ENCODE measurements around the gene IMMP1L. TPM values are rescaled to one million over a fixed set of nuclear protein-coding genes. Genes with fewer than 3 reads are reported as not detected.

Gene IMMP1L
- polyA plus RNA-seq, 4 donors: 46.5 to 58.5 (median 52.9) TPM

DNA sequence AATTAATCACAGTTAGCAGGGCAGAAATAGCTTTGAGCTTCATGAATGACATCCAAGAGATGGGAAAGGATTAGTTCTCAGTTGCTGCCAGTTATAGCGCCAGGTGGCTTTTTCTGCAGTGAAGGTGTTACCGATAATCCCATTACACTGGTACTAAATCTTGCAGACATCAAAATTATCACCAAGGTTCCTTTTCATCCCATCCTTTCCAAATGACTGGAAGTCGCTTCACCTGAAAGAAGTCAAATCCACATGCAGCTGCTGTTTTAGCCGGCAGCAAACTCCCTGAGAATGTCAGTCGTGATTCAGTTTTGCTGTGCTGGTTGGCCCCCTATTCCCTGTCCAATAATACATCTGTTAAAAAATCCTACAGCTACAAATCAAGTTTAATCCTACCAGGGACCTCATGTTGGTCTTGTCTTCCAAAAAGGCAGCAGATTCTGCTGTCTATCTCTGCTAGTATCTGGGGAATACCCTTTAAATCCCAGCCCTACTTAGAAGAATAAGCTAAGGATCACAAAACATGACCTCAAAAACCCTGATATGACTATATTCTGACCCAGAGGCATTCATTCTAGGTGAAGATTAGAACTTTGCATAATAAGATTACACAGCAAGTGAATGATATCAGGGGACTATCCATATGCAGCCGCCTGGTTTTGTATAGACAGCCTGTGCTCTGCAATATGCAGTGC lies 31.7 kb downstream of the IMMP1L start:
- no peak for DNase-seq (ENCODE audit: low read depth in 4 of 4, low spot score in 2 of 4)

DNA sequence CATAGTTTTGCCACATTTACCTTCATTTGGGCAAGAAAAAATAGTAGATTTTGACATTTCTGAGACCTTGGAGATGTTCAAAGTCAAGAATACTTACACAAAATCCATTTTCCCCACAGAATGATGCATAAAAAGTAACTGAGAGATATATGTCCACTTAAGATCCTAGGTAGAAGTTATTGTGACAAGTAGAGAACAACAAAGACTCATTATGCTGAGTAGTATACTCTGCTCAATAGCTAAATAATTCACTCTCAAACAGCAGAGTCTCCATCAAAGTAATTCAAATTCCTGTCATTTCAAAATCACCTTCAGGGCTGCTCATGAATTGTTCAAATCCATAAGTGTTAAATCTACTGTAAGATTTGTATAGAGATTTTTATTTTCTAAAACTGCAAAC lies 35.3 kb downstream of the IMMP1L start:
- DNase-seq (ENCODE audit: low read depth in 4 of 4, low spot score in 2 of 4): no peak

DNA sequence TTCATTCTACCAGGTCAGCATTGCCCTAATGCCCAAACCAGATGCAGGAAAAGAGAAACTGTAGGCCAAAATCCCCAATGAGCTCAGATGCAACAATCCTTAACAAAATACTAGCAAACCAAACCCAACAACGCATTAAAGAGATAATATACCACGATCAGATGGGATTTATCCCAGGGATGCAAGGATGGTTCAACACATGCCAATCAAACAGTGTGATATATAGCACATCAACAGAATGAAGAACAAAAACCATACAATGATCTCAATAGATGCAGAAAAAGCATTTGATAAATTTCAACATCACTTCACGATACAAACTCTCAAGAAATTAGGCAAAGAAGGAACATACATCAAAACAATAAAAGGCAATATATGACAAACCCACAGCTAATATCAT lies 45.0 kb downstream of the IMMP1L start:
- DNase-seq (ENCODE audit: low read depth in 4 of 4, low spot score in 2 of 4): no peak

DNA sequence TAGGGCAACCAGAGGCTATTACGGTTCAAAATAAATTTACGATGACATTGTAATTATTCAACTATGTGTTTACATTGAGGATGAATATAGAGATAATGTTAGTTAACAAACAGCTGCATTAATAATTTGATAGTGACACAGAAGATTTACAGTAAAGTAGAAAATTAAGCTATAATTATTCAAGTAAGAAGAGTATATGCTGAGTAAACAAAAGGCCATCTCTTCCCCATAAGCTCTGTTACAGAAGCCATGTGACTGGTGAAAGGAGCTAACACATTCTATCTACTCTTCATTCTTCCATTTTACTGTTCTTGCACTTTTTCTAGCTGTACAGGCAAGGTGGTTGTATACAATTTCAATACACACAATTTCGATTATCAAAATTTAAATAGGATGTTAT lies 54.2 kb downstream of the IMMP1L start:
- no peak for DNase-seq (ENCODE audit: low read depth in 4 of 4, low spot score in 2 of 4)

DNA sequence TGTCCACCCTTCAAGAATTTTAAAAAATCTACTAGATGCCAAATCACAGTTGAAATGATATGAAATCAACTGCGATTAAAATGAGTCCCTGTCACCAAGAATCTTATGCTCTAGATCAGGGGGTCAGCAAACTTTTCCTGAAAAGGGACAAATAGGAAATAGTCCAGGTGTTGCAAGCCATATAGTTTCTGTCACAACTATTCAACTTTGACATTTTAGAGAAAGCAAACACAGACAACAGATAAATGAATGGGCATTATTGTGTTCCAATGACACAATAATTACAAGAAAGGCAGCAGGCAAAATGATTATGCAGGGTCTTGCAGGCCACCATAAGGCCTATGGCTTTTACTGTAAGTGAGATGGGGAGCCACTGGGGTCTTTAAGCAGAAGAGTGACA lies 58.6 kb downstream of the IMMP1L start:
- no peak for DNase-seq (ENCODE audit: low read depth in 4 of 4, low spot score in 2 of 4)

DNA sequence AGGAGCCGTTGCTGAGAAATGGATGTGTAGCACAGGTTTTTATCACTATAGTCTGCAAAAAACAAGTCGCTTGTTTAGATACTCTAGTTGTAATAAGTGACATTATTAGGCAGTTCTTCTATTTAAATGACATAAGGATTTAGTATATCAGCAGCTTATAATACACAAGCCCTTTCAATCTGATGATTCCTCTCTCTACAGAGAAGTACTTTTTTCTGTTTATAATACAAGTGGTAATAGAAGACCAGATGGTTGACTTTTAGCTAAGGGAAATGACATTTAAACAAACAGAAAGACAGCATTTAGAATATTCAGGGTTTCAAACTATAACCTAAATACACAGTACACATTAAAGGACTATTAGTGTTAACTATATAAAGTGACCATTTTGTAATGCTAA lies 60.4 kb downstream of the IMMP1L start:
- DNase-seq (ENCODE audit: low read depth in 4 of 4, low spot score in 2 of 4): no peak

DNA sequence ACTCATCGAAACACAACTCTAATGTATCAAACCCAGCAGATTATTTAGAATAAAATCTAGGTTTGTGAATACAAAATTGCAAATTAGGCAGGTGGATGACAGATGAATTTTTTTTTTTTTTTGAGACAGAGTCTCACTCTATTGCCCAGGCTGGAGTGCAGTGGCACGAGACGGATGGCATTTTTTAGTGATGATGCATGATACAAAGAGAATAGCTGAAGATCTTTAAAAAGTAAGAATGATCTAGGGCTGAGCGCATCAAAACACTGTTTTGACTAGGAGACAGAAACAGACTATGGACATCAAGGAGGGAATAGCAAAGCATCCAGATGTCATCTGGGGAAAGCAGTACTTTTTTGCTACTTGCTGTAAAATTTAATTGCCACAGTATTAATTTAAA lies 63.8 kb downstream of the IMMP1L start:
- no peak for DNase-seq (ENCODE audit: low read depth in 4 of 4, low spot score in 2 of 4)

DNA sequence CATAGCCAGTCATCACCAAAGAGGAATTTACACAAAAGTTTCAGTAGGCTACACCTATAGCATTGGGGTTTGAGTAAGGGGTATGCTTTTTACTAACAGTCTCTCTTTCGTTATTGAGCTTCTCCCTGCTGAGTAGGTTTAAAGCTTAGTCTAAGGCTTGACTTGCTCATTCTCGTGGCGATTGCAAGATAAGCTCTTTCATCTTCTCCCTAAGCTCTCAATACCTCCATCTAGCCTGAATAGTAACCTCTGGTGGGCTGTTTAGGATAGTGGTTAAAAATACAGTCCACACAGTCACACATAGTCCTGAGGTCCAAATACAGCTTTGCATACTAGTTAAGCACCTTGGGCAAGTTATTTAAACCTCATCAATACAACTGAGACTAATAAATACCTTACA lies 65.6 kb downstream of the IMMP1L start:
- DNase-seq (ENCODE audit: low read depth in 4 of 4, low spot score in 2 of 4): no peak

DNA sequence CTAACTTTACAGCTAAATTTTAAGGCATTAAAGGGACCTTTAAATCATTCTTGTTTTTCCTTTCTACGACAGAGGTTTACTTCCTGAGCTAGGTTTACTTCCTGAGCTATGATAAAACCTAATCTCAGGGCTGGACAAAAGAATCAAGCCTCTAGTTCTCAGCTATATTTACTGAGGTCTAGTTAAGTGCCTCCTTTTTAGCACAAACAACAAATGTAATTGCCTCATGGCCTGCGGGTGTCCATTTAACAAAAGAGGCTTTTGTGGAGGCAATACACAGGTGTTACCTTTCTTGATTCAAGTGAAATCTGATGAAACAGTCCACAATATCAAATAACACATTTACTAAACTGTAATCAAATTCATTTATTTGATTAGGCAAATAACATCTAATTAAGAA lies 67.3 kb downstream of the IMMP1L start:
- no peak for DNase-seq (ENCODE audit: low read depth in 4 of 4, low spot score in 2 of 4)

DNA sequence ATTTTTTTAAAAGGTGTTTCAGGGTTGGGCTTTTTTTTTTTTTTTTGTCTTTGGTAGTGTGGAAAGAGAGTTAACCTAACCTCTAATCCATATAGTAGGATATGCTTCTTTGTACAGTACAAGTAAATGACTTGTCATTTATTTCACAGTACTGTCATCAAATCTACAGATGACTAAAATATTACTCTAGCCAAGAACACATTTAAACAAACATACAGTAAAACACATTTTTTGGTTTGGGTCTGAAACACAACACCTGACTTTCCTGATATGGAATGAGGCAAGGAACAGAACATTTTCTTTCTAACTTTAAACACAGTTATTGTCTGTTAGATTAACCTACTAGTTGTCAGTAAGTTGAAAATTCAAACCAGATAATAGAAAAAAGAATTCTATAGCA lies 68.1 kb downstream of the IMMP1L start:
- DNase-seq (ENCODE audit: low read depth in 4 of 4, low spot score in 2 of 4): no peak

DNA sequence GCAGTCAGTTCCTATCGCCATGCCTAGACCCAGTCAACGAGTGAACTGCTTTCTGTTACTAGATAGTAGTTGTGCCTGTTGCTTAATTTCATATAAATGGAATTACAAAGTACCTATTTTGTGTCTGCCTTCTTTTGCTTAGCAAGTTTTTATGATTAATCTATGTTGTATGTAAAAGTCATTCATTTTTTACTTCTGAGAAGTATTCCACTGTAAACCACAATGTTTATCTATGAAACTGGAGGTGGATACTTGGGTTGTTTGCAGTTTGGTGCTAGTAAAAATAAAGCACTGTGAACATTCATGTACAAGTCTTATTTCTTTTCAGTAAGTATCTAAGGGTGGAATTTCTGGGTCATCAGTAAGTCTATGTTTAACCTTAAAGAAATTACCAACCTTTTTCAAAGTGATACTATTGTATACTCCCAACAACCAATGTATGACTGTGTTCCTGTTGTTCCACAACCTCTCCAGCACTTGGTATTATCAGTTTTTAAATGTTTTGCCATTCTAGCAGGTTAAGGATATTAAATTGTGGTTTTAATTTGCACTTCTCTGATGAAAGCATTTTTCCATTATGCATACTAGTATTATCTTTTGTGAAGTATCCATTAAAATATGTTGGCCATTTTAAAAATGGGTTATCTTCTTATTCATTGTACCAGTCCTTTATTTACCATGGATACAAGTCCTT lies 71.5 kb downstream of the IMMP1L start:
- DNase-seq (ENCODE audit: low read depth in 4 of 4, low spot score in 2 of 4): no peak

DNA sequence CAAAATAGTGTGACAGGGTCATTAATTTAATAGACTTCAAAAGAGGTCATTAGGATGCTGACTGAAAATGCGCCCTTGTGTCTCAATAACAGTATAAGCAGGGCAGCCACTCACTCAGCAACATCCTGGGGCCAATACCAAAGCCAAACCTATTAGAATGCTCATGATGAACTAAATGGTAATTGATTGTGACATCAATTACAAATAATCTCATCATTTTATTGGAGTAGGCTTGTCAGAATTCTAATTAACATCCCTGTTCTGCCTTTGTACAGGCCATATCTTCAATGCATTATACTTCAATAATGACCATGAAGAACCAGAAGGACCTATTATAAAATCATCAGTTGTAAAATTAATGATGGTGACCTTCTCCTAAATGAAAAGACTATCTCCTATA lies 75.6 kb downstream of the IMMP1L start:
- no peak for DNase-seq (ENCODE audit: low read depth in 4 of 4, low spot score in 2 of 4)

DNA sequence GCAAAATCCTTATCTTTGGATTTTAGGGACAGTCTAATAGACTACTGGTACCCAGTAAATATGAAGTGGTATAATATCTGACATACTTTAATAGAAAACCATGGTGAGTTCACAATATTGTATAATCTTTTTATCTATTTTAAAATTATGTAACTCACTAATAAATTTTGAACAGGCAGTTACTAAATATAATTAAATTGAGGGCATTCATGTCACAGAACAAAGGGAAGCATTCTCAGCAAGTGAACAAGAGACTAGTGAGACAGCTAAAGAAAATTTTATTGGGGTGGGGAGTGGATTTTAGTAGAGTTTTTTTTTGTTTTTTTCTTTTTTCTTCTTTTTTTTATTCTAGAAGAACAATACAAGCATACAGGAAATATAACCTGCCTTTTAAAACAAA lies 84.8 kb downstream of the IMMP1L start:
- DNase-seq (ENCODE audit: low read depth in 4 of 4, low spot score in 2 of 4): no peak

DNA sequence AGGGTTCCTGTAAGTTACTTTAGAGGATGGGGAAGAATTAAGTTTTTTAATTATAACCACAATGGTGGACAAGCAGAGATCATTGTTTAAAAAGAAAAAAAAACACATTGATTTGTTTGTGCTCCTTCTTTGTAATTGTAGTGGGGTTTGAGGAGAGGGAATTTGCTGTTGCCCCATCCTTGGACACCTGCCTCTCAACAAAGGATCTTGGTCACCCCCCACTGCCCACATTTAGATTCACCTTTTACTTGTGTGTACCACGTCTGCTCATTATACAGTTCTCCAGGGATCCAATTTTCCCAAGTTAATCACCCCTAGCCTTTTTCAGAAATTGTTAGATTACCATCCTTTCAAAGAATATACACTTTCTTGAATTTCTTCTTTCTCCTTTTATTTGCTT lies 86.7 kb downstream of the IMMP1L start:
- no peak for DNase-seq (ENCODE audit: low read depth in 4 of 4, low spot score in 2 of 4)

DNA sequence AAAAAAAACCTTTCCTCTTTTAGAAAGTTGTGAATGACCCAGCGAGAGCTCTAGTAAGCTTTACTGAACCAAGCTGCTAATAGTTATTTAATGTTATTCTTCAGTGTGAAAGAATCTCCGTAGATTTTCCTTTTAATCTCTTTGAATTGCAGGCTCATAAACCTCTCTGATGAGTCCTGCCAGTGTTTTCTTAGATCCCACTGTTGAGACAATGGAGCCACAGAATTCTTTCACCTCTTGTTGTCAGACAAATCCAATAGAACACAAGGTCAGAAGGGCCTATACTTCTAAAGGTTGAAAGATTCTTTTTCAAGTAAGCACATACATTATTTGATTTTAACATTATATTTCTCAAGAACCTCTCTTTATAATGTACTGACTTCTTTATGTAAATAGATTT lies 87.6 kb downstream of the IMMP1L start:
- DNase-seq (ENCODE audit: low read depth in 4 of 4, low spot score in 2 of 4): no peak

DNA sequence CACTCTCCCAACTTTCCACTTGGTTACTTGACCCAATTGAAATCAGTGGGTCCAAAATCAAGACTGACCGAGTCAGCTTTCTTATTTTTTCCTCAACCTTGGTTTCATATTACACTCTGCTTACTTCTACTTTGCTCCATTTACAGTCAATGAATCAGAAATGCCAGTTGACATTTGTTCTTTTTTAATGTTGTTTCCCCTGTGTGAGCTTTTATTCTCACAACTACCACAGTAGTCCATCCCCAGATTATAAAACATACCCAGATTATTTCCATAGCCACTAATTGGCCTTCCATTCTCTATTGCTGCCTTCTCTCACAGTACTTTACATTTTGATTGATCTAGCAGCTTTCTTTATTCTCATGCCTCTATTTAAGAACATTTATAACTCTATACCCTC lies 89.8 kb downstream of the IMMP1L start:
- no peak for DNase-seq (ENCODE audit: low read depth in 4 of 4, low spot score in 2 of 4)

DNA sequence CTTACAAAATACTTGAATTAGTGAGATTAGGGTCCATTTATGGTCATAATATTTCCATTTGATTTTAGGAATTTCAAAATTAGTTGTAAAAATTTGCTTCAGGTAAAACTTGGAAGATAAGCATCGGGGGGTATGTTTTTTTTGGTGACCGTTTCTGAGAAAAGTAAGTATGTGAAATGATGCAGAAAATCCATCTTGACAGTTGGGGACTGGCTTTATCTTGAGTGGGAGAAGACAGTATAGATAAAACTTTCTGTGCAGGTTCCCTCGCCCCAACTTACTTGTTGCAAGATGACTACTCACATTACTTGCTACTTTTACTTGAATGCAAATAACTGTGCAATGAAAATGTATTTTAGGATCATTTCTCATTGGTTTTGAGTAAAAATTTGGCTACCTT lies 90.3 kb downstream of the IMMP1L start:
- DNase-seq (ENCODE audit: low read depth in 4 of 4, low spot score in 2 of 4): no peak

DNA sequence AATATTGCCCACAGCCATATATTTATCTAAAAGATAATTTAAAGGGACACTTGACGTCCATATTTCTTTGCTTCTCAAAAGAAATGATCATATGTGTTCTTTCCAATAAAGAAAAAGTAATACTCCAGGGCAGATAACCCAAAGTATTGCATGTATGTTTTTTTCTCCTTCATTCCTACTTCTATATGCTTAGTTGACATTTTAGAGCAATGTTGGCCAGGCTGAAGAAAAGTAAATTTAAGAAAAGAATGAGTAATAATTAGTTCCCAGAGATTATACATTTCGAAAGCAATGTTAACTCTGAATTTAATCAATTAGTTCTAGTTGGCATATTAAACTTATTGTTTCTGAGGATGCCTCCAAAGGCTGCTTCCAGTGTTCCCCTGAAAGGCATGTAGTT lies 91.6 kb downstream of the IMMP1L start:
- no peak for DNase-seq (ENCODE audit: low read depth in 4 of 4, low spot score in 2 of 4)

DNA sequence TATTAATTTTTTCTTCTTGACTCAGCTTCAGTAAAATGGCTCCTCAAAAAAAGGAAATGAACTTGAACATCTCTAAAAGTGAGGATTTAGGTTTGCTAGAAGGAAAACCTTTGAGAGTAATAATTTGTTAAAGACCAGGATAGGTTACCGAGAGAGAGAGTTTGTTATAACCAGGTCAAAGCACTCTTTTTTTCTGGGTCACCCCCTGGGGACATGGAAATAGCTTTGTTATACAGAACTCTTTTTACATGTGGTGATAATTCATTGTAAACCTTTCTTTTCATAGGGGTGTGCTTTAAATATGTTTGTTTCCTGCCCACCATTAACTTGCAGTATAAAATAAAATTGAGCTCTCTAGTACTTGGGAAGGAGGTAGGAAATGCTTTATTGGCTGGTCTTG lies 92.1 kb downstream of the IMMP1L start:
- DNase-seq (ENCODE audit: low read depth in 4 of 4, low spot score in 2 of 4): no peak

DNA sequence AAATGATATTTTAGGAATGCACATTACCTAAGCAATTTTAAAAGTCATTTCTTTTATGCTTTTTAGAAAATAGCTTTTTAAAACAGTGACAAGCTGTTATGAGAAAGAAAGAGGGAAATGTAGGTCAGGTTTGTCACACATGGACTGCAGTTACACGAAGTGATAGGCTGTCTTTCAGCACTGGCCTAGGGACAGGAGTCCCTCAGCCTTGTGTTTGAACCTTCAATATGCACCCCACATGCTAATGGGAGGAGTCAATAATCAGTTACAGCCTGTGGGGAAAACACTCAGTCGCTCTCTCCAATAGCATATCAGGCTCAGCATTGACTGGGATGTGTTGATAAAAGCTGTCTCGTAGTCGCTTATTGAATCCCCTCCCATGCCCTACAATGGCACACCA lies 94.0 kb downstream of the IMMP1L start:
- DNase-seq (ENCODE audit: low read depth in 4 of 4, low spot score in 2 of 4): no peak

DNA sequence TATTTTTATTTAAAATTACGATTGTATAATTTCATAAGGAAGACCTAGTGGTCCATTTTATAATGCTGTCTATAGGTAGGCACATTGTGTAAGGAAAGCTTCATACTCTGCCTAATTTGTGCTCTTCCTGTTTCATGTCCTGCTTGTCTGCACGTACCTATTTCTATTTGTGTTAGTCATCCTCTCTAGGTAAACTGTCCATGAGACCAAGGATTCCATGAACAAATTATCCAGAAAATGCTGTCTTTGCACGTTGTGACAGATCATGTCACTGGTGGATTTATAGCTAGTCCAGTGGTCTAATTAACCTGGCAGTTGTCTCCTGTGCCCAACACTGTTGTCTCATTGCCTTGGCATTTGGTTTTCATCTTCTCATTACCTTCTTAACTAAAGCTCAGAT lies 95.1 kb downstream of the IMMP1L start:
- DNase-seq (ENCODE audit: low read depth in 4 of 4, low spot score in 2 of 4): no peak

DNA sequence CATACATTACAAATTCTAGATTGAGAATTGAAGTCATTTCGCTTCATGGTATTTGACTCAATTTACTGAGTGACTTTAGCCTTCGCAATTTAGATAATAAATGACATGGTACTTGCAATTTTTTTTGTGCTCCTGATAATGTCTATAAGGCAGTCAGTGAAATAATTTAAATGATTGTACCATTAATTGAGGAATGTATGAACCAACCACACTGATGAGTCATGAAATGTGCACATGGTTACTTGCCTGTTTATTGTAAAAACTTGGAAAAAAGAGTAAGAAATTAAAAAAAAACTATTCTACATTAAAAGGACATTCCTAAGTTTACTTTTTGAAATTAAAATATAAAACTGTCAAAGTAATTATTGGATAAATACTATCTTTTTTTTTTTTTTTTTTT lies 96.5 kb downstream of the IMMP1L start:
- no peak for DNase-seq (ENCODE audit: low read depth in 4 of 4, low spot score in 2 of 4)

DNA sequence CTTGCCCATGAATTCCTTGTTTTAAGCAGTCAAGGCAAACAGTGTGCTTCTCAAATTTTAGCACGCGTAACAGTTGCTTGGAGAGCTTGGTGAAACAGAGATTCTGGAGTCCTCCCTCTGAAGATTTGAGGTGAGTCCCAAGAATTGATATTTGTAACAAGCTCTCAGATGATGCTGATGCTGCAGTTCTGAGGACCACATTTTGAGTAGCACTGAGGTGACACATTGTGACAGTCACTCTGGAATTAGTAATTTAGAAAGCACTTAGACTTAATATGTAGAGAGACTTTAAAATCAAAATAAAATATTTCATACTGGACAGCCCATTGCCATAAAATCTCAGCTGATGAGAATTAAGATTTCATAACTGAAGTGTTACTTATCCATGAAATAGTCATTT lies 101.2 kb downstream of the IMMP1L start:
- no peak for DNase-seq (ENCODE audit: low read depth in 4 of 4, low spot score in 2 of 4)

Measured in left renal cortex interstitium (tissue), 4 donors.